CD14-positive monocyte (primary cell): ENCODE results near the gene GRID2. TPM values are rescaled to one million over a fixed set of nuclear protein-coding genes. Genes with fewer than 3 reads are reported as not detected.

Experiments
- DNase-seq, 3 donors: peaks; one replicate each; pipeline ENCODE4 v3.0.0-alpha.2; 2011 to 2022
- H2AFZ ChIP-seq: 2 replicates; pipeline ENCODE4 v1.6.0; 2012; ENCODE audit warnings: mild to moderate bottlenecking, low read depth, low read length, inconsistent platforms; ENCODE audit not compliant: insufficient read depth, poor library complexity, severe bottlenecking
- H3K27ac ChIP-seq, 2 donors: 1 replicate in 1 of 2; 2 replicates in 1 of 2; pipeline ENCODE4 v1.5.1; 2012 to 2013; ENCODE audit warnings: low read length in 2 of 2, control low read depth in 1 of 2, inconsistent platforms in 1 of 2, low read depth in 1 of 2, mild to moderate bottlenecking in 1 of 2
- H3K27me3 ChIP-seq, 2 donors: one replicate each; pipeline versions ENCODE4 v1.6.0 to v1.6.1; 2011 to 2013; ENCODE audit warnings: low read length in 2 of 2; ENCODE audit not compliant: control insufficient read depth in 2 of 2, insufficient read depth in 2 of 2
- H3K36me3 ChIP-seq, 2 donors: replicated peaks in 1 of 2; 1 replicate in 1 of 2; 2 replicates in 1 of 2; pipeline versions ENCODE4 v1.5.1 to v1.6.1; 2012 to 2013; ENCODE audit warnings: low read length in 2 of 2, control low read depth in 1 of 2, inconsistent platforms in 1 of 2, mild to moderate bottlenecking in 1 of 2; ENCODE audit not compliant: insufficient read depth in 2 of 2, control insufficient read depth in 1 of 2
- H3K4me1 ChIP-seq, 2 donors: 1 replicate in 1 of 2; 2 replicates in 1 of 2; pipeline versions ENCODE4 v1.5.1 to v1.6.1; 2012 to 2013; ENCODE audit warnings: low read length in 2 of 2, control low read depth in 1 of 2, inconsistent platforms in 1 of 2, mild to moderate bottlenecking in 1 of 2, moderate library complexity in 1 of 2; ENCODE audit not compliant: insufficient read depth in 2 of 2, control insufficient read depth in 1 of 2
- H3K4me2 ChIP-seq: replicated peaks from 2 replicates; pipeline ENCODE3; 2012; ENCODE audit warnings: low read length, moderate library complexity, mild to moderate bottlenecking; ENCODE audit not compliant: poor library complexity, severe bottlenecking; ENCODE audit errors: extremely low read depth
- H3K4me3 ChIP-seq, 3 experiments: fragments of 200-600 bp in 1 of 3; sonication (generic) in 1 of 3; replicated peaks in 1 of 3; 1 replicate in 2 of 3; 2 replicates in 1 of 3; pipeline ENCODE4 v1.5.1; 2011 to 2013; ENCODE audit warnings: low read length in 3 of 3, mild to moderate bottlenecking in 3 of 3, control low read depth in 2 of 3, low read depth in 2 of 3, inconsistent platforms in 1 of 3, moderate library complexity in 1 of 3
- H3K79me2 ChIP-seq: 2 replicates; pipeline ENCODE4 v1.6.0; 2012; ENCODE audit warnings: mild to moderate bottlenecking, control low read depth, inconsistent platforms, low read length, moderate library complexity; ENCODE audit not compliant: insufficient read depth
- H3K9ac ChIP-seq: 2 replicates; pipeline ENCODE4 v1.6.0; 2017; ENCODE audit warnings: low read length, mild to moderate bottlenecking; ENCODE audit not compliant: insufficient read depth, poor library complexity, severe bottlenecking
- H3K9me3 ChIP-seq, 2 donors: replicated peaks in 1 of 2; 1 replicate in 1 of 2; 2 replicates in 1 of 2; pipeline versions ENCODE4 v1.5.1 to v1.6.1; 2012 to 2013; ENCODE audit warnings: low read length in 2 of 2, control low read depth in 1 of 2; ENCODE audit not compliant: control insufficient read depth in 1 of 2, insufficient read depth in 1 of 2
- H4K20me1 ChIP-seq: 2 replicates; pipeline ENCODE4 v1.6.0; 2012; ENCODE audit warnings: mild to moderate bottlenecking, low read length, control low read depth, moderate library complexity; ENCODE audit not compliant: insufficient read depth
- H3K27ac Mint-ChIP-seq, 7 donors: one replicate each; pipeline ENCODE4 v1.8.0; 2020; ENCODE audit warnings: mild to moderate bottlenecking in 7 of 7, mixed read lengths in 7 of 7, moderate library complexity in 6 of 7, inconsistent platforms in 2 of 7
- H3K27me3 Mint-ChIP-seq, 3 donors: one replicate each; pipeline ENCODE4 v1.8.0; 2021 to 2022; ENCODE audit warnings: low read depth in 3 of 3, mild to moderate bottlenecking in 3 of 3, mixed read lengths in 3 of 3, moderate library complexity in 3 of 3, inconsistent platforms in 1 of 3
- H3K36me3 Mint-ChIP-seq, 2 donors: one replicate each; pipeline ENCODE4 v1.8.0; 2020; ENCODE audit warnings: mixed read lengths in 2 of 2, inconsistent platforms in 1 of 2, mild to moderate bottlenecking in 1 of 2
- H3K4me1 Mint-ChIP-seq: one replicate; pipeline ENCODE4 v1.8.0; 2020; ENCODE audit warnings: mild to moderate bottlenecking, mixed read lengths
- H3K4me3 Mint-ChIP-seq, 2 donors: one replicate each; pipeline ENCODE4 v1.8.0; 2020; ENCODE audit warnings: mild to moderate bottlenecking in 2 of 2, mixed read lengths in 2 of 2, moderate library complexity in 1 of 2
- H3K9me3 Mint-ChIP-seq, 7 donors: one replicate each; pipeline ENCODE4 v1.8.0; 2020 to 2022; ENCODE audit warnings: mixed read lengths in 7 of 7, mild to moderate bottlenecking in 6 of 7, moderate library complexity in 6 of 7, inconsistent platforms in 2 of 7
- WGBS: methylation state at CpG from one replicate; pipeline ENCODE4 v1.1.5; 2013; ENCODE audit warnings: missing lambda C conversion rate; ENCODE audit not compliant: insufficient coverage; 5-methylcytosine and 5-hydroxymethylcytosine counted together
- intact Hi-C, 2 donors: fragments of 100-400 bp; cut with micrococcal nuclease; formaldehyde crosslinking; loops; one replicate each; pipeline versions ENCODE4 v1.15.0 to v1.15.1; 2023
- polyA plus RNA-seq, 3 donors: library from polyadenylated mRNA; depleted of rRNA in 1 of 3; unstranded in 2 of 3; stranded (reverse) in 1 of 3; fragments of 300-500 nt in 2 of 3; fragments of >200 nt in 1 of 3; fragmentation: Illumina TruSeq in 2 of 3; gene quantifications; 1 replicate in 2 of 3; 2 replicates in 1 of 3; pipeline ENCODE4 v1.2.3, GENCODE V29; 2012 to 2021
- TF ChIP-seq, protein P1 (sequence below): fragments of 200-600 bp; IDR thresholded peaks from one replicate; pipeline ENCODE4 v1.8.0; 2022; ENCODE audit warnings: antibody characterized with exemption, mild to moderate bottlenecking

GRID2 gene
- polyA plus RNA-seq, 3 donors: not detected

DNA sequence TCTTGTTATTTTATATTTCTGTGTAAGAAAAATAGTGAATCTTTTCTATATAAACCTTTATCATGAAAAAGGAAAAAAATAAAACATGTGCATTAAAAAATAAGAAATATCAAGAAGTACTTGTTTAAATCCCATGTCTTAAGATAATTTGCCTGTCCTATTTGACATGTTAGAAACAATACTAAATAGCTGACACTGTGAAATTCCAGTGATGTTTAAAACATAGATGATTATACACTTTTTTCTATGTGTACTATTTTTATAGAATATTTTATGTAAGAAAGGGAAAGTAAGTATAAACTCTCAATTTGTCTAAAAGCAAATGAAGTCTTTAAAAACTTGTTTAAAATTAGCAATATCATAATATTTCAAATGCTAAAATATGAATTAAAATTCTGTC, 981.6 kb downstream of the GRID2 start:
- no peak overlapping the region for H3K9ac ChIP-seq
- H3K36me3 ChIP-seq: no peaks in the 10 kb centered on the region
- no peaks in the 10 kb centered on the region for H3K27me3 ChIP-seq
- Mint-ChIP-seq H3K27me3 (peaks cover 0 to 1% (median 0%) of the 10 kb centered on the region in 3 donors), H3K9me3 (peaks cover 0 to 3% (median 0%) of the 10 kb centered on the region in 7 donors), H3K36me3 (no peaks in the 10 kb centered on the region), H3K4me1 (no peaks in the 10 kb centered on the region), H3K27ac (no peak overlapping the region), H3K4me3 (no peak overlapping the region)
- H4K20me1 ChIP-seq: no peaks in the 10 kb centered on the region
- H3K4me3 ChIP-seq: no peak overlapping the region
- H2AFZ ChIP-seq: no peak overlapping the region
- H3K9me3 ChIP-seq: no peaks in the 10 kb centered on the region
- intact Hi-C loops: no loop called here
- no peak overlapping the region for H3K4me2 ChIP-seq
- no peaks in the 10 kb centered on the region for H3K4me1 ChIP-seq
- no peak overlapping the region for H3K27ac ChIP-seq
- no peaks in the 10 kb centered on the region for H3K79me2 ChIP-seq
- DNase-seq: no peak
- TF ChIP-seq, protein P1, sequence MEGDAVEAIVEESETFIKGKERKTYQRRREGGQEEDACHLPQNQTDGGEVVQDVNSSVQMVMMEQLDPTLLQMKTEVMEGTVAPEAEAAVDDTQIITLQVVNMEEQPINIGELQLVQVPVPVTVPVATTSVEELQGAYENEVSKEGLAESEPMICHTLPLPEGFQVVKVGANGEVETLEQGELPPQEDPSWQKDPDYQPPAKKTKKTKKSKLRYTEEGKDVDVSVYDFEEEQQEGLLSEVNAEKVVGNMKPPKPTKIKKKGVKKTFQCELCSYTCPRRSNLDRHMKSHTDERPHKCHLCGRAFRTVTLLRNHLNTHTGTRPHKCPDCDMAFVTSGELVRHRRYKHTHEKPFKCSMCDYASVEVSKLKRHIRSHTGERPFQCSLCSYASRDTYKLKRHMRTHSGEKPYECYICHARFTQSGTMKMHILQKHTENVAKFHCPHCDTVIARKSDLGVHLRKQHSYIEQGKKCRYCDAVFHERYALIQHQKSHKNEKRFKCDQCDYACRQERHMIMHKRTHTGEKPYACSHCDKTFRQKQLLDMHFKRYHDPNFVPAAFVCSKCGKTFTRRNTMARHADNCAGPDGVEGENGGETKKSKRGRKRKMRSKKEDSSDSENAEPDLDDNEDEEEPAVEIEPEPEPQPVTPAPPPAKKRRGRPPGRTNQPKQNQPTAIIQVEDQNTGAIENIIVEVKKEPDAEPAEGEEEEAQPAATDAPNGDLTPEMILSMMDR: no peak

DNA sequence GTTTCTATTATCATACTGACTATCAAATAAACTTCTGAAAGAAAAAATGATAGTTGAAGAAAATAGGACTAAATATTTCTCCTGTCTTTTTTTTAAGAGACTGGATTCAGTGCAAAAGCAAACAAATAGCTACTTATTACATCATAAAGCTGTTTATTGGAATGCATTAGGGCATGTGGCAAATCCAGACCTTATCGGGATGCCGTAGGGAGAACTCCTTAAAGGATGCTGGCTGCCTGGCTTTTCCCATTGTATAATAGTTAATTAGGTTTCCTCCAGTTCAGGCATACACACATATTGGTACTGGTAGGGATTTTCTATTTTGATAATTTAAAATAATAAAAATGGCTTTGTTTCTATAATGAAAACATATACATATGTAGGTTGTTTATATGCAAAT, 985.5 kb downstream of the GRID2 start:
- TF ChIP-seq, protein P1: no peak
- no peak overlapping the region for H3K4me3 ChIP-seq
- no peaks in the 10 kb centered on the region for H3K27me3 ChIP-seq
- H3K4me1 ChIP-seq: no peaks in the 10 kb centered on the region
- Mint-ChIP-seq H3K9me3 (peaks cover 0 to 1% (median 0%) of the 10 kb centered on the region in 7 donors), H3K36me3 (no peaks in the 10 kb centered on the region), H3K27me3 (no peaks in the 10 kb centered on the region), H3K4me1 (no peaks in the 10 kb centered on the region), H3K4me3 (no peak overlapping the region), H3K27ac (no peak overlapping the region)
- H3K27ac ChIP-seq: no peak overlapping the region
- no peak overlapping the region for H3K9ac ChIP-seq
- WGBS: no CpG with 5 or more reads among the region's 2 CpGs
- no peak overlapping the region for H3K4me2 ChIP-seq
- H4K20me1 ChIP-seq: no peaks in the 10 kb centered on the region
- H2AFZ ChIP-seq: no peak overlapping the region
- H3K36me3 ChIP-seq: no peaks in the 10 kb centered on the region
- H3K79me2 ChIP-seq: no peaks in the 10 kb centered on the region
- no peak for DNase-seq
- H3K9me3 ChIP-seq: no peaks in the 10 kb centered on the region
- intact Hi-C loops: no loop called here
